Measurements from ENCODE around the gene SYNDIG1.

Gene SYNDIG1

DNA sequence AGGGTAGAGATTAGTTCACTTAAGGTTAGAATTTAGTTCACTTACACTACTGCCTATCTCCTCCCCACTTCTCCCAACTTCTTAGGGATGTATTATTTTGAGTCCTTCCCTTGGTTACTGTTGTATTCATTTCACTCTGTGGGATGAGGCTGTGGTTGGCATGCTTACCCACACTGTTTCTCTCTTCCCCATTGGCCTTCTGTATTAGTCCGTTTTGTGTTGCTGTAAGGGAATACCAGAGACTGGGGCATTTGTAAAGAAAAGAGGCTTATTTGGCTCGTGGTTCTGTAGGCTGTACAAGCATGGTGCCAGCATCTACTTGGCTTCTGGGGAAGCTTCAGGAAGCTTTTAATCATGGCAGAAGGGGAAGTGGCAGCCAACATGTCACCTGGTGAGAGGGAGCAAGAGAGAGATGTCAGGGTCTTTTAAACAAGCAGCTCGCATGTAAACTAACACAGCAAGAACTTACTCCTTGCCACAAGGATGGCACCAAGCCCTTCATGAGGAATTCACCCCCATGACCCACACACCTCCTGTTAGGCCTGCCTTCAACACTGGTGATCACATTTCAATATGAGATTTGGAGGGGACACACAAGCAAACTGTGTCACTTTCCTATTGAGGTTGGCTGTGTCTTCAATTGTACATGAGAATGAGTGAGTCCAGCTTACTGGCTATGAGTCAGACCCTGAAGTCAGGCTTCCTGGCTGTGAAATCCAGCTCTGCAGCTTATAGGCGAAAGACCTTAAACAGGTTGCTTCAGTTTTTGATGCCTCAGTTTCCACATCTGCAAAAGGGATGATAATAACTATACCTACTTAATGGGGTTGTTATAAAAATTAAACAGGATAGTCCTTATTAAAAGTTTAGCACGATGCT is 53.3 kb downstream of the SYNDIG1 start:
- no peak for DNase-seq (ENCODE audit: low read depth in 4 of 4, low spot score in 1 of 4)

DNA sequence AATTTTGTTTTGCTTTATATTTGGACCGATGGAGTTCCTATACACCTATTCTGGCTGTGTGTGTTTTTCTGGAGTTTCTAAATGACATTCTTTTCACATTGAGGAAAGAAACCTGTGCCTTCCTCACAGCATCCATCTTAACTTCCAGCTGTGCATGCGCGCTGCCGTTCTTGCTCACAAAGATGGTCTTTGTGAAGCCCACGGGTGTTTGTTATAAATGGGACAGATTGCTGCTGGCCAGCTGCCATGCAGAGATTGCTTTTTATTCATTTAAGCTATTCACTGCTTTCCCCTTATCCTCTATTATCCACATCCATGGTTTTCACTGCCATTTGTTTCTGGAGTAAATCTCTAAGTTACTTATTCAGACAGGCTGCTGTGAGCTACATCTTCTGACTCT is 54.2 kb downstream of the SYNDIG1 start:
- no peak for DNase-seq (ENCODE audit: low read depth in 4 of 4, low spot score in 1 of 4)

DNA sequence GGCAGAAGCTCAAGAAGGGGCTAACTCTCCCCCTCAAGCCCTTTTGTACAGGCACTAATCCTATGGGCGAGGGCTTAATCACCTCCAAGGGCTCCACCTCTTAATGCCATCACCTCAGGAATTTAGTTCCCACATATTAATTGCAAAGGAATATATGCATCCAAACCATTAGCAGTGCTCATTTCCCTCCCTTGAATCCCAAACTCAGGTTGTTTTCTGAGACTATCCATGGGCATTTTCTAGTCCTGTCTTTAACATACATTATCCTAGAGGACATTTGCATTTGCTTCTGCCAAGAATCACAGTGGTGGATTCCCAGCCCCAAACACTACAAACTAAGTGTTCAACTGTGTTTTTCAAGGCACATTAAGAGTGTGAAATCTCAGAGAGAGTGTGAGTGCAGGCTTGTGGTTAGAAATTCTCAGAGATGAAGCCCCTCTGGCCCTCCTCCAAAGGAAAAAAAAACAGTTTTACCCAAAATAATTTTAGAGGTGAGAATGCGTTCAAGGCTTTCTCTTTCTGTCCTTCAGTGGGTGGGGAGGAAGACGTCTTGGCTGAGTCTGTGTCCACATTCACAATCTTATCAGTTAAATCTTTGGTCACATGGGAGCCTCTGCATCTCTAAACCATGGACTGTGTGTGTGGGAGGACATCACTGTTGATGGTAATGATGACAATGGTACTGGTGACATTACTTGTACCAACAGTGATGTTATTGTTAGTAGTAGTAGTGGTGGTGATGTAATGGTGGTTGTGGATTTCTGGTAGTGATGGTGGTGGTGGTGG is 59.3 kb downstream of the SYNDIG1 start:
- DNase-seq (ENCODE audit: low read depth in 4 of 4, low spot score in 1 of 4), result no peak

- DNase-seq (ENCODE audit: low read depth in 4 of 4, low spot score in 1 of 4), result no peak
Observed at GRCh38 chr20:24529369-24529719, 59.9 kb downstream of the SYNDIG1 start.

DNA sequence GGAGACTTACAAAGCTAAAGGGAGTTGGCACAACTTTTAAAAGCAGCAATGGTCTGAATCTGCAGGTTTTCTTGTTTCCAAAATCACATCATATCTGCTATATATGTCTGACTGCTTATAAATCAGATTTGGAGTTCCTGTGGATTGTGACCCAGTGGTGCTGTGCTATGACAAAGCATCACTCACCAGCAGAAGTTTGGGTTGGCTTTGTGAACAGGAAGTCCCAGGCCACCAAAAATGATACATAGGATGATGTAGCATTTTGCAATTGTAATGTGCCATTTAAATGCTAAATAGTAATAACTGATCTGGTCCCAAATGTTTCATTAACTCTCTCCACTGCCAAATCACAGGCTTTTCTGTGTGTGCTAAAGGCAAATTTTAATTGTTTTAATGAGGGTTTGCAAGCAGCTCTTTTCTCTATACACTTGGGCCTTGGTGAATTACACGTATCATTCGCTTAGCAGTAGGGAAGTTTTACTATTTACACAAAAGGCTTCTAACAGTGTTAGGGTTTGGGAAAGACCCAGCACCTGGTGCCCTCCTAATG is 60.8 kb downstream of the SYNDIG1 start:
- DNase-seq (ENCODE audit: low read depth in 4 of 4, low spot score in 1 of 4), result no peak

DNA sequence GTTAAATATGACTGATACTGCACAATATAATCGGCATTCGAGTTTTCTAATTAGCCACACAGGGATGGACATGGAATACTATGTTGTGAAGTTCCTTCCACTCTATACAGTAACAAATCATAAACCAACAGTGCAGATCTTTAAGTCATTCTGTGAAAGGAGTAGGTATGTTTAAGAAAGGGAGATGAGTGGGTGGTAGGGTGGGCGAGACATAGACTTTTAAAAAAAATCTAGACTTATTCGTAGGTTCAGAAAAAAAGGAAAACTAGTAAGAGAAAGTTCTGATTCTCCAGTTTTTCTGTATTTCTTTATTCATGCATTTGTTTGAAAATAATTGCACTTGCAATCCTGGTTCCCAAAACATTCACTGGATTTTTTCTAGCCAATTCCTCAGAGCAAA is 61.8 kb downstream of the SYNDIG1 start:
- no peak for DNase-seq (ENCODE audit: low read depth in 4 of 4, low spot score in 1 of 4)

GRCh38 chr20:24531631-24532419 is 62.4 kb downstream of the SYNDIG1 start:
- no peak for DNase-seq (ENCODE audit: low read depth in 4 of 4, low spot score in 1 of 4)

DNA sequence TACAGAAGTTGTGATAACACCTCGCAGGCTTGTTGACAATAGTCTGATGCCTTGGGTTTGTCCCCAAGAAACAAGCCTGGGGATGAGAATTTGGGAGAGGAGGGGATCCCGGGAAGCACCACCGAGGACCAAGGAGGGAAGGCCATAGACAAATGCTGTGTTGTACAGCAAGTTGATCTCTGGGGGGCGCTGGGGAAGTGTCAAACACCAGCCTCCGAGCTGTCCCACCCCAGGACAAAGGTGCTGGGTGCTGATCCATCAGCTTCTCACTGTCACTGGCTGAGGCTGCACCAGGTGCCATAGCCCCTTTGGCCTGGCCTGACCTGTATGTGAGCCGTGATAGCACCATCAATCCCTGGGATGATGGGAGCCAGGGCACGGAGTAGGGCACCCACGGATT is 64.0 kb downstream of the SYNDIG1 start:
- no peak for DNase-seq (ENCODE audit: low read depth in 4 of 4, low spot score in 1 of 4)

- no peak for DNase-seq (ENCODE audit: low read depth in 4 of 4, low spot score in 1 of 4)
Observed at GRCh38 chr20:24534282-24534681, 64.9 kb downstream of the SYNDIG1 start.

DNA sequence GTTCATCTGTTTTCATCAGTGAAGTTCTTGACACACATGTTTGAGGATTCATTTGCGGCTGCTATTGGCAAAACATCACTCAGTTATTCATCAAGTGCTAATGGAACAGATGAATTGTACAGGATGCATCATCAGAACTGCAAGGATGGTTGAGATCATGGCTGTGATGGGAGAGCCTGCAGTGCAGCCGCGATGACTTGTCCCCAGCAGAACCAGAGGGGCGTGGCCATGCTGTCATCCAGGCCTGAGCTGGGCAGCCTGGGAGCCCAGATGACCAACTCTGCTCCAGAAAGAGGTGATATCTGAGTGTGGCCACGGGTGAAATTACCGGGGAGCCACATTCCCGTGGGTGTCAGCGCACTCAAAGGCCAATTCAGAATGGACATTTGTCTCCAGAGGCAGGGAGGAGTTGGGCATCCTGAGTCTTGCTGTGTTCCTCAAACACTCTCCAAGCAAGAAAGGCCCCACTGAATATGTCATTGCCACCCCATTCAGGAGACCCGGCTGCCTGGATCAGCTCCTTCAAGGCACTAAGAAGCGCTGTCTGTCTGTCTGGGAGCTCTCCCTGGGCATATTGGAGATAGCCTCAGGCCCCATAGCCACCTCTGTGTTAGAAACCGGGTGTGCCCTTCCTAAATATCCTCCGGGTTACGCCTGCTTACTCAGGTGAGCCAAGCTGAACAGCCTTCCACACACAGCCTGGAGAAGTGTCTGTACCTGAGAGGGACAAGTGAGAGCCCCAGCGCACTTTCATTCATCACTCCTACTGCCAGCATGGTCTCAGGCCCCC is 66.7 kb downstream of the SYNDIG1 start:
- no peak for DNase-seq (ENCODE audit: low read depth in 4 of 4, low spot score in 1 of 4)

GRCh38 chr20:24537210-24537609 is 67.8 kb downstream of the SYNDIG1 start:
- no peak for DNase-seq (ENCODE audit: low read depth in 4 of 4, low spot score in 1 of 4)

DNA sequence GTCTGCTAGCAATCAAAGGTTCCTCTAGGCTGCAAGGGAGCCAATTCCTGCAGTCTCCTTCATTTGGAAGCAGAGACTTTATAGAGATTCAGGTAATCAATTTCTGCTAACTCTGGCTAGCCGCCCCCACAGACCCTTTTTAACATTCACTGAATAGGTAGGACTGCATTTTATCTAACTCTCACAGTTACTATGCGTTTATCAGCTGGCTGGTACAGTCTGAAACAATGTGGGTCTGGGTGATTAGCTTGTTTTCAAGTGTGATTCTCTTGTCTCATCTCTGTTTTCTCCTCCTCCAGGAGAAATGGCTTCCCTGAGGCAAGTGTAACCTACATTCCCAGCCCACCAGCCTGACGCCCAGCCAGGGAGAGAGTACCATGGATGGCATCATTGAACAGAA is 73.3 kb downstream of the SYNDIG1 start:
- no peak for DNase-seq (ENCODE audit: low read depth in 4 of 4, low spot score in 1 of 4)

- no peak for DNase-seq (ENCODE audit: low read depth in 4 of 4, low spot score in 1 of 4)
Observed at GRCh38 chr20:24543168-24543567, 73.7 kb downstream of the SYNDIG1 start.

GRCh38 chr20:24543741-24544140 is 74.3 kb downstream of the SYNDIG1 start:
- no peak for DNase-seq (ENCODE audit: low read depth in 4 of 4, low spot score in 1 of 4)

DNA sequence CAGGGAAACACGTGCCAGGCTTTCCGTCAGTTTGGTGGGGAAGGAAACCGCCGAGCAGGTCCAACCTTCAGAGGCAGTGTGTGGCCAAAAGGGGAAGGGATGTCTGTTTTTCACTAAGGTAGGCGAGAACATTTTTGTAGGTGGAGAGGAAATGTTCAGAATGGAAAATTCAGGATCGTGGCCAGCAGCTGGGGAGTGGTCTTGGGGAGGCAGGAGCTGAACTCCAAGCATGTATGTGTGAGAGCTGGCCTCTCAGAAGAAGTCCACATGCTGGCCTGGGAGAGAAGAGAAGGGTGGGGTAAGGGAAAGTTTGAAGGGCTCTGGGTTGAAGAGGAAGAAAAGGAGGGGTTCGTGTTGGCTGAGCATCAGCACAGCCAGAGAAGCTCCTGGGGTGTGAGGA is 74.9 kb downstream of the SYNDIG1 start:
- no peak for DNase-seq (ENCODE audit: low read depth in 4 of 4, low spot score in 1 of 4)

DNA sequence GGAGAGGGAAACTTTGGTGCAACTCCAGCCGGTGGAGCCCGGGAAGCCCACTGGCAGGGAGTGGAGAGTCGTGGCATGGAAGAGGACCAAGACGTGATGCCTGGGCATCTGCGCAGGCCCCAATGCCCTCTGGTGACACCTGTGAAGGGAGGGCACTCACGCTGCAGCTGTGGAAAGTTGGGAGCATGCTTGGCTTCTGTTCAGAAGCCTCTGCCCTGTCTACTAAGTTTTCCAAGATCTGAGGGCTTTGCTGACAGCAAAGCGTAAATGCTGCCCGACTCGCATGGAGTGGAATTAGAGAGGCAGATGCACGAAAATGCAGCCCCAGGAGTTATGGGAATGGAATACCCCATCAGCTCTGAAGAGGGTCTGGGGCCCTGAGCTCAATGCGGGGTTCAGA is 75.7 kb downstream of the SYNDIG1 start:
- DNase-seq (ENCODE audit: low read depth in 4 of 4, low spot score in 1 of 4), result no peak

DNA sequence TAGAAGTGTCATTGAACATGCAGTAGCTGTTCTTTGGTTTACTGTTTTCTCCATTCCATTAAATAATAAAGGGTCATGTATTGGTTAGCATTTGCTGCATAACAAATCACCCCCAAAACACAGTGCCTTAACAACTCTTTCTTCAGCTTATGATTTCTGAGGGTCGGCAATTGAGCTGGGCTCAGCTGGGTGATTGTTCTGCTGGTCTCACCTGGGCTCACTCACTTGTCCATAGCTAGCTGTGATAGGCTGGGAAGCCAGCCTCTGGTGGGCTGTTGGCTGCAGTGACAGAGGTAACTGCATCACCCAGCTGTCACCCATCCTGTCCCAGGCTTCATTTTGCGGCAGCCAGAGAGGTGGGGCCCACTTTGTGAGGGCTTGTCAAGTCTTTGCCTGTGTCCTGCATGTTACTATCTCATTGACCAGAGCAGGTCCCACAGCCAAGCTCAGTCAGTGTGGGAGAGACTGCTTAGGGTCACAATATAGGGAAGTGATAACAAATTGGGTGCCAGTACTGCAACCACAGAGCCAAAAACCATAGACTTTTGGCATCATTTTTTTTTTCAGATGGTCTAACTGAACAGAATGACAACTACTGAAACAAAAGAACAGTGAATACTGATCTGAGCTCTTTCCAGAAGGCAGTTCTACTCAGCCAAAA is 76.9 kb downstream of the SYNDIG1 start:
- DNase-seq (ENCODE audit: low read depth in 4 of 4, low spot score in 1 of 4), result no peak

DNA sequence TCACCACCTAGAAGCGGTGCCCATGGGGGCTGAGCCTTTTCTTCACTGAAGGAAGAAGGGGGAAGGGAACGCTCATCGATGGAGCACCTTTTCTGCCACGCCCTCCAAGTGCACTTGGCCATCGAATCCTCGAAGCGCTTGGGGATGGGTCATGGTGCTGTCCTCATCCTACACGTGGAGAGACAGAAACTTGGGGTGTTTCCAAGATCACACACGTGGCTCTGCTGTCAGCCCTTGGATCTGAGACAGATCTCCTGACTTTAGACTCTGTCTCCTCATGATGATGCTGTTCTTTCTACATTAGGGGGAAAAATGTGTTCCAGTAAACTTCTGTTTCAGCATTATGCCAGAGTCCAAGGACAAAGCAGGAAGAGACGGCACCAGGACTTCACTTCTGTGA is 78.5 kb downstream of the SYNDIG1 start:
- no peak for DNase-seq (ENCODE audit: low read depth in 4 of 4, low spot score in 1 of 4)

- no peak for DNase-seq (ENCODE audit: low read depth in 4 of 4, low spot score in 1 of 4)
Observed at GRCh38 chr20:24559114-24559732, 89.8 kb downstream of the SYNDIG1 start.

Measured in stimulated activated CD4-positive, alpha-beta T cell treated with anti-CD3 and anti-CD28 coated beads, Interleukin-1b, Interleukin-23, amount 100 ng/mL, for 24 hours (primary cell).